Caki2 (cell line): ENCODE data around the gene OR6M1. TPM values are rescaled to one million over a fixed set of nuclear protein-coding genes. Genes with fewer than 3 reads are reported as not detected.

Experiments
- DNase-seq: peaks from one replicate; pipeline ENCODE4 v3.0.0-alpha.2; 2015; ENCODE audit warnings: low read depth
- in situ Hi-C: cut with HindIII; loops from 2 replicates; pipeline ENCODE4 v1.10.0; 2016; ENCODE audit warnings: low sequenced_read_pairs, low pct_unique_long_range_greater_than_20kb, mixed read lengths
- total RNA-seq: library from RNA; depleted of rRNA; stranded (reverse); fragments of >200 nt; shearing (Covaris generic); gene quantifications from 2 replicates; pipeline ENCODE4 v1.2.3, GENCODE V29; 2014; ENCODE audit warnings: low replicate concordance; rRNA removed

Gene OR6M1
- not detected in 2 replicates for total RNA-seq

- no peak for DNase-seq
- in situ Hi-C loops, result no loop called here
Observed at GRCh38 chr11:123806249-123806648, at the start of gene OR6M1. TSS of gene OR6M1 (minus strand) at chr11:123806349. CDS start at chr11:123806349, 0 bp downstream.

GRCh38 chr11:123853038-123853437 lies 46.9 kb upstream of the OR6M1 start:
- in situ Hi-C loops, result no loop called here
- DNase-seq, result no peak

- in situ Hi-C loops, result no loop called here
- DNase-seq, result no peak
Observed at GRCh38 chr11:123852321-123852720, 46.2 kb upstream of the OR6M1 start.

GRCh38 chr11:123851110-123851509 lies 45.0 kb upstream of the OR6M1 start:
- in situ Hi-C loops, result no loop called here
- no peak for DNase-seq

- in situ Hi-C loops, result no loop called here
Observed at GRCh38 chr11:123841174-123841573, 35.0 kb upstream of the OR6M1 start.

GRCh38 chr11:123839131-123839530 lies 33.0 kb upstream of the OR6M1 start:
- in situ Hi-C loops, result no loop called here
- no peak for DNase-seq

More at GRCh38 chr11:123841174-123841573, 35.0 kb upstream of the OR6M1 start:
- no peak for DNase-seq

GRCh38 chr11:123838659-123839058 lies 32.5 kb upstream of the OR6M1 start:
- DNase-seq, result no peak
- in situ Hi-C loops, result no loop called here

- in situ Hi-C loops, result no loop called here
- no peak for DNase-seq
Observed at GRCh38 chr11:123838199-123838598, 32.0 kb upstream of the OR6M1 start.

- in situ Hi-C loops, result no loop called here
- DNase-seq, result no peak
Observed at GRCh38 chr11:123833095-123833494, 26.9 kb upstream of the OR6M1 start.

- DNase-seq, result no peak
- in situ Hi-C loops, result no loop called here
Observed at GRCh38 chr11:123829745-123830144, 23.6 kb upstream of the OR6M1 start.

- in situ Hi-C loops, result no loop called here
- no peak for DNase-seq
Observed at GRCh38 chr11:123822599-123822998, 16.4 kb upstream of the OR6M1 start.

- DNase-seq, result no peak
- in situ Hi-C loops, result no loop called here
Observed at GRCh38 chr11:123822032-123822431, 15.9 kb upstream of the OR6M1 start.

- in situ Hi-C loops, result no loop called here
- DNase-seq, result no peak
Observed at GRCh38 chr11:123815122-123815521, 9.0 kb upstream of the OR6M1 start.

- no peak for DNase-seq
- in situ Hi-C loops, result no loop called here
Observed at GRCh38 chr11:123801765-123802164, 4.4 kb downstream of the OR6M1 start.

GRCh38 chr11:123800036-123800435 lies 6.1 kb downstream of the OR6M1 start:
- in situ Hi-C loops, result no loop called here
- no peak for DNase-seq

- DNase-seq, result no peak
- in situ Hi-C loops, result no loop called here
Observed at GRCh38 chr11:123799438-123799837, 6.7 kb downstream of the OR6M1 start.

- in situ Hi-C loops, result no loop called here
- no peak for DNase-seq
Observed at GRCh38 chr11:123798513-123799252, 7.5 kb downstream of the OR6M1 start.

GRCh38 chr11:123798079-123798478 lies 8.1 kb downstream of the OR6M1 start:
- DNase-seq, result no peak
- in situ Hi-C loops, result no loop called here

GRCh38 chr11:123797541-123797940 lies 8.6 kb downstream of the OR6M1 start:
- no peak for DNase-seq
- in situ Hi-C loops, result no loop called here

- DNase-seq, result no peak
- in situ Hi-C loops, result no loop called here
Observed at GRCh38 chr11:123797114-123797513, 9.0 kb downstream of the OR6M1 start.
